Measurements from ENCODE around the gene ENHO. TPM values are rescaled to one million over a fixed set of nuclear protein-coding genes. Genes with fewer than 3 reads are reported as not detected.

Gene ENHO
- total RNA-seq, 1 donor from 2014 or later = not detected

GRCh38 chr9:34555936-34556525, 33.2 kb upstream of the ENHO start:
- DNase-seq (ENCODE audit: low spot score) = no peak

DNA sequence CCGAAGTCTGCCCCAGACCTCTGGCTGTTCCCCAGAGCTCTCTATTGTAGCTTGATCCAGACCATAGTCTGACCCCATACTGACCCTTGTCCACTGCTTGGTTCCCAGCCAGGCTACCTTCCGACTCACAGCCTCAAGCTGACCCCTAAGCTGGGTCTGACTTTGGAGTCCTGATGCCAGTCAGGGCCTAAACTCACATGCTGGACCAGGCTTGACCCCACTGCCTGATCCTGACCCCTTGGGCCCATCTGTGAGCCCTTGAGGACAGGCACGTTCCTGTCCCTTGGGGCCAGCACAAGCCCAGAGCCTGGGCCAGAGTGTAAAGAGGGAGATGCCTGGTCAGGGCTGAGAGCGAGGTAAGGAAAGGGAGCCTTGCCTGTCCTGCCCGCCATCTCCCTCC, 32.7 kb upstream of the ENHO start:
- DNase-seq (ENCODE audit: low spot score) = no peak

- no peak for DNase-seq (ENCODE audit: low spot score)
These were observed 32.2 kb upstream of the ENHO start for GRCh38 chr9:34555002-34555348.

GRCh38 chr9:34554211-34555001, 31.6 kb upstream of the ENHO start:
- no peak for DNase-seq (ENCODE audit: low spot score)

- peak; percentile 82 for DNase-seq (ENCODE audit: low spot score)
These were observed 30.8 kb upstream of the ENHO start for GRCh38 chr9:34553511-34554021.

DNA sequence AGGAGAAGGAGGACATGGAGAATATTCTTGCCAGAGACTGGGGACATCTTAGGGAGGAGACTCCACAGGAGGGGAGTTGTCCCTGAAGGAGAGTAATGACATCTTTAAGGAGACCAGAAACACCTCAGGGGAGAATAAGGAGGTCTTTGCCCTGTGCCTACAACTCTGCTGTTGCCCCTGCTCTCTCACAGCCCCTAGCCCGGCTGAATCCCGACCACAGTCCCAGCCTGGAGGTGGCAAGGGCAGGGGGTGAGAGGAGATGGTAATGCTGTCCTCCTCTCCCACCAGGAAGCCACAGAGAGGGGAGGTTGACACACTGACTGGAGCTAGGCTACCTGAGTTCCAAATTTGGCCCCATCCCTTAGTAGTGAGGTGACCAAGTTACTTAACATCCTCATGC, 30.2 kb upstream of the ENHO start:
- peak; percentile 76 for DNase-seq (ENCODE audit: low spot score)

DNA sequence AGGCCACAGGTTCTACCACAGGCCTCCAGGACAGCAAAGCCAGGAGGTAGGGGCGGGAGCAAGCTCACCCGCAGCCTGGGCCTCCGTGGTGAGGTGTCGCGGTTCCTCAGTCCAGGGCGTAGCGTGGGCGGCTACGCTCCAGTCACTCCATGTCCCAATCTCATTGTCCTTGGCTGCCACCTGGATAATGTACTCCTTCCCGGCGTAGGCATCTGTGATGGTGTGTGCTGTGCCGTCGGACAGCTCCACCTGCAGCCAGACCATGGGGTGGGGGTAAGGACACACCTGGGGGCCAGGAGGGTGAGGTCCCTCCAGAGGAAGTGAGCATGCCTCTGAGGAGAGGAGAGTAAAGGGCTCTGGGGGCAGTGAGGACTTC, 29.8 kb upstream of the ENHO start:
- DNase-seq (ENCODE audit: low spot score) = peak; percentile 85

- DNase-seq (ENCODE audit: low spot score) = peak; percentile 85
These were observed 29.2 kb upstream of the ENHO start for GRCh38 chr9:34551751-34552605.

GRCh38 chr9:34550681-34551270, 28.0 kb upstream of the ENHO start:
- DNase-seq (ENCODE audit: low spot score) = peak; percentile 49

- DNase-seq (ENCODE audit: low spot score) = peak; percentile 64
These were observed 27.4 kb upstream of the ENHO start for GRCh38 chr9:34550016-34550680.

GRCh38 chr9:34549407-34549732, 26.6 kb upstream of the ENHO start:
- DNase-seq (ENCODE audit: low spot score) = no peak

DNA sequence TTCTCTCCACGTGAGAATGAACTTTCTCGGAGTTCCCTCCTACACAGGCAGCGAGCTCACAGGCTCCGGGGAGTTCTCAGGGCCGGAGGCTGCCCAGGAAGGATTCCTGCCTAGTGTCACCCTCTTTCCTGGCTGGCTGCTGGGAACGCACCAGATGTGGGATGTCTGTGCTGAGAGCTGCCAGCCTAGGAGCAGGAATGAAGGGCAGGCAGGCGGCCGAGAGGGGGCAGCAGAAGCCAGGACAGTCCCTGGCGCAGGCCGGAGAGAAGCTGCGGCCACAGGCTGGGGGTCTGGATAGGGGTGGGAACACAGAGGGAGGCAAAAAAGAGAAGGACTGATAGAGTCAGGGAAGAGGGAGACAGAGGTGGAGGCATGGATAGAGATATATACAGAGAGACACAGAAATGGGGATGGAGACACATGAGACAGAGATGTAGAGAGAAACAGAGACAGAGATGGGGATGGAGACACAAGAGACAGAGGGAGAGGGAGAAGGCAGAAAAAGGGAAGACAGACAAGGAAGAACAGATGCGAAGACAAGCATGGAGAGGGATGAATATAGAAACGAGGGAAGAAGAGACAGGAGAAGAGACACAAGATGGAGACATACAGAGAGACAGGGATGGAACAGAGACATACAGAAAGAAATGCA, 25.3 kb upstream of the ENHO start:
- DNase-seq (ENCODE audit: low spot score) = peak; percentile 91

- DNase-seq (ENCODE audit: low spot score) = peak; percentile 85
These were observed 24.3 kb upstream of the ENHO start for GRCh38 chr9:34546834-34547827.

DNA sequence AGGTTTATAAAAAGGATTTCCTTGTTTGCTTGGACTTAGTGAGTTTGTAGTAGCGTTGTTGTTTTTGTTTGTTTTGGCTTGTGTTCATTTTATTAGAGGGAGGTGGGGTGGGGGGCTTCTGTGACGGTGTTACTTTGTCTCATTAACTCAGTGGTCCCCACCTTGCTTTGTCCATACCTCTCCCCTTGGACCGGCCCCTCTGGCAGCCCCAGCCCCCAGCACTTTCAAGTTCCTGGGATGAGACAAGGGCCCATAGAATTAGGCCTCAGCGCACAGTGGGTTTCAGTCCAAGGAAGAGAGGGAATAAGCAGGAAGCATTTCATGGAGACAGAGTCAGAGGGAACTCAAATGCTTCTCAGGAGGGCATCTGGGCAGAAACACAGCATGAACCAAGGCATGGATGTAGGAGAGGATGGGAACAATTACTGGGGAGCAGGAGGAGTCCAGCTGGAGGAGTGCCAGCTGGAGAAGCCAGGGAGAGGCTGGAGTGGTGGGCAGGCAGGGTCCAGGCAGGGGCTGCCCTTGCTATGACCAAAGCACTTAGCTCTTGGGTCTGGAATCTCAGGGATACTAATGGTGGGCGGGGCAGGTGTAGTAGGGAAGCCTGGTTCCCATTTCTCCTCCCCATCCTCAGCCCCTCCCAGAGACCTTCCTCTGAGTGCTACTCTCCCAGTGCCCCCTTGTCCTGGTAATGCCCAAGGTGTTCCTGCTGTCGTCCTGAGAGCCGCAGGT, 23.5 kb upstream of the ENHO start:
- peak; percentile 68 for DNase-seq (ENCODE audit: low spot score)

DNA sequence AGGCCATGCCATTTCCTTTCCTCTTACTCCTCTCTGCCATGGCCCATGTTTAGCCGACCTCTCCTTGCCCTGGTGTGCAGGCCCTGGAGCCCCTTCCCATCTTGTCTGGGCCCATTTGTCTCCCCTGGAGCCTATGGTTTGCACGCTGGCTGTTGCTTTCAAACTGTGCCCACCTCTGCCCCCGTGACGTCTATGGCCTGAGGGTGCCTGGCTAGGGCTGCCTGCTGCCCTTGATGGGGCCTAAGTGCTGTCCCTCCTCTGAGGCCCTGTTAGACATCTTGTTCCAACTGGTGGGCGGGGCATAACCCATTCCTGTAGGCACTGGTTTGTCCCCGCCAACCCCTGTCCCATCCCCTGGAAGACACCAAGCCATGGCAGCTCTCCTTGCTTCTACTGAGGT, 22.7 kb upstream of the ENHO start:
- DNase-seq (ENCODE audit: low spot score) = no peak

DNA sequence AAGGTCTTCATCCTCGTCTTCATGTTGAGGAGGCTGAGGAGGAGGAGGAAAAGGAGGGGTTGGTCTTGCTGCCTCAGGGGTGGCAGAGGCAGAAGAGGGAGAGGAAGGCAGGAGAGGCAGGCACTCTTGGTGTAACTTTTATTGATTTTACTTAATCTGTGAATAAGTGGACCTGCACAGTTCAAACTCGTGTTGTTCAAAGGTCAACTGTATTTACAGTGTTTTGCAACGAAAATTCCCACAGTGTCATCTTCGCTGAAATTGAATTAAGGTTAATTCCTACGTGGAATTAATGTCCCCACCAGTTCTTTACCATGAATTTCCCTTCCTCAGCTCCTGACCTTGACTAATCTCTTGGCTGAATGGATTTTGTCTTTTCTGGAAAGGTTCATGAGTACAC, 21.2 kb upstream of the ENHO start:
- no peak for DNase-seq (ENCODE audit: low spot score)

DNA sequence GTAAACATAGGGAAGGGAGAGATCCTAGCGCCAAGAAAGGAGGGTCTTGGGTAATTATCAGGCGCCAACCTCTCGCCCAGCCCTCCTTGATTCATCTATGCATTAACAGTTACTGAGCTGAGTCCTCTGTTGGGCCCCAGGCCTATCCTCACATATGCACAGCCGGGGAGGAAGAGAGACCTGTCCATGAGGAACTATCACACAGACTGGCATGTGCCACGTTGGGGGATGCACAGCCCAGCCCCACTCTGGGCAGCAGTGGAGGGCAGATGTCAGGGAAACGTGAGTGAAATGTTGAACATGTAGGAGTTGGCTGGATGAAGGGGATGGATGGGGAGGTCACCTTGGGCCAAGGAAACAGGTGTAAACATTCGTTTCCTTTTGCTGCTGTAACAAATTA, 18.8 kb upstream of the ENHO start:
- peak; percentile 77 for DNase-seq (ENCODE audit: low spot score)

GRCh38 chr9:34540827-34541226, 18.0 kb upstream of the ENHO start:
- DNase-seq (ENCODE audit: low spot score) = no peak

- peak; percentile 81 for DNase-seq (ENCODE audit: low spot score)
These were observed 13.9 kb upstream of the ENHO start for GRCh38 chr9:34536685-34537084.
